Central memory CD8-positive, alpha-beta T cell (primary cell): ENCODE data around the gene KIF5B.
"Not testable (repeated sequence)": the region's sequence is repeated elsewhere in the genome, so short reads cannot be mapped to it uniquely, and the experiment has no call there.

Source experiments
- ATAC-seq: fragments of 150-1000 bp; cut with Tn5 transposase; replicated peaks from 2 replicates; pipeline ENCODE4 v1.10.0; 2022; ENCODE audit warnings: mild to moderate bottlenecking, moderate FRiP score, moderate number of reproducible peaks; ENCODE audit not compliant: poor library complexity, severe bottlenecking; ENCODE audit errors: extremely low read depth
- DNase-seq, 2 donors: peaks; one replicate each; pipeline ENCODE4 v3.0.0; 2021; ENCODE audit warnings: low spot score in 2 of 2
- H3K27ac Mint-ChIP-seq: one replicate; pipeline ENCODE4 v1.8.0; 2022; ENCODE audit warnings: low read depth, mild to moderate bottlenecking, moderate library complexity, mixed read lengths
- H3K27me3 Mint-ChIP-seq: one replicate; pipeline ENCODE4 v1.8.0; 2022; ENCODE audit warnings: mixed read lengths
- H3K36me3 Mint-ChIP-seq: one replicate; pipeline ENCODE4 v1.8.0; 2022; ENCODE audit warnings: mild to moderate bottlenecking, moderate library complexity, mixed read lengths; ENCODE audit not compliant: insufficient read depth
- H3K4me1 Mint-ChIP-seq: one replicate; pipeline ENCODE4 v1.8.0; 2022; ENCODE audit warnings: mixed read lengths
- H3K4me3 Mint-ChIP-seq: one replicate; pipeline ENCODE4 v1.8.0; 2022; ENCODE audit warnings: mild to moderate bottlenecking, moderate library complexity, mixed read lengths
- H3K9me3 Mint-ChIP-seq: one replicate; pipeline ENCODE4 v1.8.0; 2022; ENCODE audit warnings: mixed read lengths

KIF5B gene

DNA sequence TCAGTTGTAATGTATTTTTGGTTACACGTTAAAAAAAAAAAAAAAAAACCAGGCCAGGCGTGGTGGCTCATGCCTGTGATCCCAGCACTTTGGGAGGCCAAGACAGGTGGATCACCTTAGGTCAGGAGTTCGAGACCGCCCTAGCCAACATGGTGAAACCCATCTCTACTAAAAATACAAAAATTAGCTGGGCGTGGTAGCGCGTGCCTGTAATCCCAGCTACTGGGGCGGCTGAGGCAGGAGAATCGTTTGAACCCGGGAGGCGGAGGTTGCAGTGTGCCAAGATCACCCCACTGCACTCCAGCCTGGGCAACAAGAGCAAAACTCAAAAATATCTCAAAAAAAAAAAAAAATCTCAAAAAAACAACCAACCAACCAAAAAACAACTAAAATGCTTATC lies 2.8 kb downstream of the KIF5B start:
- peaks cover 16% of the 10 kb centered on the region for H3K36me3 Mint-ChIP-seq

GRCh38 chr10:32051926-32052325 lies 4.3 kb downstream of the KIF5B start:
- peaks cover 79% of the 10 kb centered on the region for H3K4me1 Mint-ChIP-seq
- ATAC-seq: no peak
- no peaks in the 10 kb centered on the region for H3K27me3 Mint-ChIP-seq
- H3K4me3 Mint-ChIP-seq: peak overlapping the region; percentile 98
- no peaks in the 10 kb centered on the region for H3K9me3 Mint-ChIP-seq
- peaks cover 20% of the 10 kb centered on the region for H3K36me3 Mint-ChIP-seq
- no peak for DNase-seq
- no peak overlapping the region for H3K27ac Mint-ChIP-seq

More for the DNA sequence above, 2.8 kb downstream of the KIF5B start:
- not testable (repeated sequence) for H3K27ac Mint-ChIP-seq, H3K27me3 Mint-ChIP-seq, DNase-seq, ATAC-seq, H3K9me3 Mint-ChIP-seq
- H3K4me1 Mint-ChIP-seq: peaks cover 71% of the 10 kb centered on the region
- peak overlapping the region; percentile 98 for H3K4me3 Mint-ChIP-seq

- DNase-seq: no peak
- H3K4me1 Mint-ChIP-seq: peaks cover 85% of the 10 kb centered on the region
- peaks cover 18% of the 10 kb centered on the region for H3K36me3 Mint-ChIP-seq
- no peaks in the 10 kb centered on the region for H3K27me3 Mint-ChIP-seq
- no peak overlapping the region for H3K27ac Mint-ChIP-seq
- peak overlapping the region; percentile 98 for H3K4me3 Mint-ChIP-seq
- no peak for ATAC-seq
- H3K9me3 Mint-ChIP-seq: no peaks in the 10 kb centered on the region
Measured at GRCh38 chr10:32050177-32050576, 6.0 kb downstream of the KIF5B start.

DNA sequence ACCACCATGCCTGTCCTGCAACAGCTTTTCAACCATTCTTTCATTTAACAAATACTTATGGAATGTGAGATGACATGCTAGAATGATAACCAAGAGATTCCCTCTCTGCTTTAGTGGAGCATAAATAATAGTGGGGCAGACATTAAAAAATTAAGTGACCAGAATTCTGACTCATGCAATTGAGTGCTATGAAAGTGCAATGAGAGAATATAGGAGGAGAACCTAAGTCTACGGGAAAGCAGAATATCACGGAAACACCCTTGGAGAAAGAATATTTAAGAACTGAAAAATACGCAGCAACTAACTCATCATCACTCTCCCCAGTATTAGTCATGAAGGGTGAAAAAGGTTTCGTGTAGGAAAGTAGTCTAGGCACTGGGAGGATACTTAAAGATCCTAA lies 7.1 kb downstream of the KIF5B start:
- no peak for ATAC-seq
- peak overlapping the region; percentile 98 for H3K4me3 Mint-ChIP-seq
- H3K4me1 Mint-ChIP-seq: peaks cover 86% of the 10 kb centered on the region

DNA sequence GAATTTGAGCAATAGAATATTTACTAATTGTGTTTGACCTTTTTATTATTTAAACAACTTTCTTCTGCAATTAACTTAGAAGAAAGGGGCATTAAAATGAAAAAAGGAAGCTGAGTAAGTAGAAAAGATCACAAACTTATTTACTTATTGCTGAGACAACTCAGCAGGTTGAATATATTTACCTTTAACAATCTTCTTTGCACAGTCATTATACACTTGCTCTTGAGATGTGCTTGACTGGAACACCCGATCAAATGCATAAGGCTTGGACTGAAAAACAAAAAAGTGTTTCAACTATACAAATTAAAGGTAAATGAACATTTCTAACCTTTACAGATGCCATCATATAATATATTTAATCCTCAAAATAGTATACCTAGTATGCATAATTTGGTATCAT lies 7.9 kb downstream of the KIF5B start:
- H3K9me3 Mint-ChIP-seq: no peaks in the 10 kb centered on the region
- ATAC-seq: no peak
- H3K4me3 Mint-ChIP-seq: no peak overlapping the region
- no peaks in the 10 kb centered on the region for H3K27me3 Mint-ChIP-seq
- peaks cover 86% of the 10 kb centered on the region for H3K4me1 Mint-ChIP-seq
- no peak overlapping the region for H3K27ac Mint-ChIP-seq
- peaks cover 25% of the 10 kb centered on the region for H3K36me3 Mint-ChIP-seq
- DNase-seq: no peak

More for the DNA sequence above, 7.1 kb downstream of the KIF5B start:
- peaks cover 28% of the 10 kb centered on the region for H3K36me3 Mint-ChIP-seq
- DNase-seq: no peak
- H3K27ac Mint-ChIP-seq: peak overlapping the region; percentile 79
- no peaks in the 10 kb centered on the region for H3K27me3 Mint-ChIP-seq
- no peaks in the 10 kb centered on the region for H3K9me3 Mint-ChIP-seq

GRCh38 chr10:32047881-32048280 lies 8.3 kb downstream of the KIF5B start:
- peaks cover 88% of the 10 kb centered on the region for H3K4me1 Mint-ChIP-seq
- H3K36me3 Mint-ChIP-seq: peaks cover 25% of the 10 kb centered on the region
- DNase-seq: no peak
- H3K9me3 Mint-ChIP-seq: no peaks in the 10 kb centered on the region
- ATAC-seq: no peak
- no peaks in the 10 kb centered on the region for H3K27me3 Mint-ChIP-seq
- no peak overlapping the region for H3K27ac Mint-ChIP-seq
- no peak overlapping the region for H3K4me3 Mint-ChIP-seq

GRCh38 chr10:32046151-32046550 lies 10.1 kb downstream of the KIF5B start:
- H3K36me3 Mint-ChIP-seq: peaks cover 27% of the 10 kb centered on the region
- H3K9me3 Mint-ChIP-seq: no peaks in the 10 kb centered on the region
- ATAC-seq (no peak), DNase-seq (no peak)
- peaks cover 85% of the 10 kb centered on the region for H3K4me1 Mint-ChIP-seq
- H3K27me3 Mint-ChIP-seq: no peaks in the 10 kb centered on the region
- peak overlapping the region; percentile 50 for H3K27ac Mint-ChIP-seq
- H3K4me3 Mint-ChIP-seq: no peak overlapping the region

DNA sequence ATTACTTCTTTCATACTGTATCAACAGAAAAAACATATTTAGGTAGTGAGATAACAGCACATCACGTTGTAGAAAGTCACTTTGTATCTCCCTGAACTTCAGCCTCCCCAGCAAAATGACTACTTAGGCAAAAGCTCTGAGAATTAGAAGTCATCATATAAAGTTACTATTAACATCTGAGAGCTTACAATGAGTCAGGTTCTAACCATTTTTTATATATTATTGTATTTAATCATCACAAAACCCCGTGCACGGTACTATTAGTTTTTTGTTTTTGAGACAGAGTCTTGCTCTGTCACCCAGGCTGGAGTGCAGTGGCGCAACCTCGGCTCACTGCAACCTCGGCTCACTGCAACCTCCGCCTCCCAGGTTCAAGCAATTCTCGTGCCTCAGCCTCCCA lies 13.5 kb downstream of the KIF5B start:
- Mint-ChIP-seq H3K36me3 (peaks cover 41% of the 10 kb centered on the region), H3K27ac (peak overlapping the region; percentile 42), H3K4me1 (peaks cover 72% of the 10 kb centered on the region)
- not testable (repeated sequence) for H3K27me3 Mint-ChIP-seq, H3K4me3 Mint-ChIP-seq, H3K9me3 Mint-ChIP-seq, ATAC-seq, DNase-seq

DNA sequence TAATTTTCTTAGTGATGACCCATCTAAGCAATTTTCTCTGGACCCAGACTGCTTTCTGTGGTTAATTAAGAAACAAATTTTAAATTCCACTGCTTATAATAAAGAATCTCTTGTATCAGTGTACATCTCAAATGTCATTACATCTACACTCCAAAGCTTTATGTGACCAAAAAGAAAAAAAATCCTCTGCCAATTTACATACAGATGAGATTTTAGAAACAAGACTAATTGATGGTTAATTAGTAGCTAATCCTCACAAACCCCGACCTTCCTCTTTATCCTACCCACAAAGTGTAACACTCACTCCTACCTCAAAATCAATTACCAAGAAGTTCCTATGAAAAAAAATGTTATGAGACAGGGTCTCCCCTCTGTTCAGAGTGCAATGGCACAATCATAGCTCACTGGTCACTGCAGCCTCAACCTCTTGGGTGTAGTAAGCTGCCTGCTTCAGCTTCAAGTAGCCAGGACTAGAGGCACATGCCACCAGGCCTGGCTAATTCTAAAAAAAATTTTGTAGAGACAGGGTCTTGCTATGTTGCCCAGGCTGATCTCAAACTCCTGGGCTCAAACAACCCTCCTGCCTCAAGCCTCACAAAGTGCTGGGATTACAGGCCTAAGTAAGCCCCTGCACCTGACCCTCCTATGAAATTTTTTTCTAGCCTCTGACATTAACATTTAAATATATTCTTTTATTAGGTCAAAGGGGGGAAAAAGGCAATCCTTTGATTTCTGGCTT lies 14.8 kb downstream of the KIF5B start:
- DNase-seq (no peak), ATAC-seq (no peak)
- no peaks in the 10 kb centered on the region for H3K9me3 Mint-ChIP-seq
- no peaks in the 10 kb centered on the region for H3K27me3 Mint-ChIP-seq
- peaks cover 59% of the 10 kb centered on the region for H3K4me1 Mint-ChIP-seq
- H3K36me3 Mint-ChIP-seq: peaks cover 45% of the 10 kb centered on the region
- peak overlapping the region; percentile 4 for H3K27ac Mint-ChIP-seq
- peak overlapping the region; percentile 5 for H3K4me3 Mint-ChIP-seq

GRCh38 chr10:32039734-32040133 lies 16.5 kb downstream of the KIF5B start:
- Mint-ChIP-seq H3K9me3 (no peaks in the 10 kb centered on the region), H3K27me3 (no peaks in the 10 kb centered on the region), H3K4me1 (peaks cover 42% of the 10 kb centered on the region), H3K36me3 (peaks cover 49% of the 10 kb centered on the region), H3K4me3 (no peak overlapping the region), H3K27ac (no peak overlapping the region)
- no peak for DNase-seq
- no peak for ATAC-seq

DNA sequence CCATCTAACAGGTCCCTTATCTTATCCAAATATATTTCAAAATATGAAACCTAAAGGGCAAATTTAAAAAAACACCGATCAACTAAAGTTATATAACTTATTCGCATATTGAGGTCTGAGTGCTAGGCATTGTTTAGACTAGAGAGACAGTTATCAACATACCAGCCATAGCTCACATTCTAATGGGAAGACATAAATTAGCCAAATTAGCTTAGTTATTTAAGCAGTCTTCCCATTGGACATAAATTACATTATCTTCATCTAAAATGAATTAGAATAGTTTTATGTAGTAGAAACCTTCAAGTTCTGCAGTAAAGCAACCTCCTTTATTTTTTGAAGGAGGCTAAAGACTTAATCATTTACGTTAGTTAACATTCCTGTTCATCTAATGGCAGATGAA lies 17.4 kb downstream of the KIF5B start:
- Mint-ChIP-seq H3K36me3 (peaks cover 53% of the 10 kb centered on the region), H3K27ac (no peak overlapping the region), H3K9me3 (no peaks in the 10 kb centered on the region), H3K4me1 (peaks cover 32% of the 10 kb centered on the region), H3K4me3 (no peak overlapping the region), H3K27me3 (no peaks in the 10 kb centered on the region)
- DNase-seq: no peak
- ATAC-seq: no peak

- Mint-ChIP-seq H3K4me1 (peaks cover 21% of the 10 kb centered on the region), H3K27ac (no peak overlapping the region), H3K9me3 (no peaks in the 10 kb centered on the region), H3K4me3 (no peak overlapping the region), H3K27me3 (no peaks in the 10 kb centered on the region), H3K36me3 (peaks cover 70% of the 10 kb centered on the region)
- DNase-seq (no peak), ATAC-seq (no peak)
Measured at GRCh38 chr10:32036922-32037321, 19.3 kb downstream of the KIF5B start.

DNA sequence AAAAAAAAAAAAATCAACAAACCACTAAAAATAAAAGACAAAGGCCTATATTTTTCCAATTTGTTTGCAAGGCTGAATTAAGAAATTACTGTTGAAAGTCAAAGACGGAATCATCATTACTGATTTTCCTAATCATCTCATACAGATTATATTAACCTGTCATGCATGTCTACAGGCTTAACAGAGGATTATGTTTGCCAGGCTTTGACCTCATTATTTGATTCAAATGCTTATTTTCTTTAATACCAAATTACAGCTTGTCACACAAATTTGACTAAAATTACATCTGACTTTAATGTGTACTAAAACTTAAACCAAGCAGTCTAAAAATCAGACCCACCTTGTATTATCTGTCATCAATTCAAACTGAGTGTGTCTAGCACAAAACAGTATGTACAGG lies 21.2 kb downstream of the KIF5B start:
- Mint-ChIP-seq H3K4me1 (peaks cover 10% of the 10 kb centered on the region), H3K9me3 (no peaks in the 10 kb centered on the region), H3K27me3 (no peaks in the 10 kb centered on the region), H3K27ac (no peak overlapping the region), H3K4me3 (no peak overlapping the region), H3K36me3 (peaks cover 77% of the 10 kb centered on the region)
- ATAC-seq (no peak), DNase-seq (no peak)
